NCI-H1105 (cell line): ENCODE measurements around the gene ZNF316.

ENCODE experiments used
- DNase-seq: peaks from one replicate; lab custom pipeline; 2025; lab: John Stamatoyannopoulos, UW

Gene ZNF316

DNA sequence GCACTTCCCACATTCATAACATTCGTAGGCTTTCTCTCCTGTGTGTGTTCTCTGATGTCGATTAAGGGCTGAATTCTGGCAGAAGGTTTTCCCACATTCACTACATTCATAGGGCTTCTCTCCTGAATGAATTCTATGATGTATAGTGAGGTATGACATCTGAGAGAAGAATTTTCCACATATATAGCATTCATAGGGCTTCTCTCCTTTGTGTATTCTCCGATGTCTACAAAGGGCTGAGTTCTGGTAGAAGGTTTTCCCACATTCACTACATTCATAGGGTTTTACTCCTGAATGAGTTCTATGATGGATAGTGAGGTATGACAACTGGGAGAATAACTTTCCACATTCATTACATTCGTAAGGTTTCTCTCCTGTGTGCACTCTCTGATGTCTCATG lies 54.0 kb downstream of the ZNF316 start:
- DNase-seq, result no peak

GRCh38 chr7:6691609-6692106 lies 54.5 kb downstream of the ZNF316 start:
- no peak for DNase-seq

DNA sequence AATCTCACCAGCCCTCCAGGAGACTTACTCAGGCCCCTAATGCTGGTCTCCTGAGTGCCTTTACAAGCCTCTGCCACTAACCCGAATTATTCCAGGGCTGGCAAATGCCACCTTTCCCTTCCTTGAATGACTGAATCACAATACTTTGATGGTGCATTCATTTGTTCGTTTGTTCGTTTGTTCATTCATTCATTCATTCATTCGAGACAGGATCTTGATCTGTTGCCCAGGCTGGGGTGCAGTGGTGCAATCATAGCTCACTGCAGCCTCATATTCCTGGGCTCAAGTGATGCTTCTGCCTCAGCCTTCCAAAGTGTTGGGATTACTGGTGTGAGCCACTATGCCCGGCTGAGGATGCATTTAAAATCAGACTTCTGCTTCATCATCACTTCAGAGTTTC lies 63.7 kb downstream of the ZNF316 start:
- DNase-seq, result no peak

GRCh38 chr7:6701860-6702259 lies 64.7 kb downstream of the ZNF316 start:
- no peak for DNase-seq
